BJ (cell line): ENCODE results near the gene MTTP. TPM values are rescaled to one million over a fixed set of nuclear protein-coding genes. Genes with fewer than 3 reads are reported as not detected.
A peak's percentile ranks its signal among the peaks of the same experiment; 100 is the strongest.

Experiments used
- CTCF ChIA-PET: fragments of 350-600 bp; formaldehyde crosslinking; extraction: SDS; loops from one replicate; lab custom pipeline; 2021; ENCODE audit warnings: antibody characterized with exemption, inconsistent platforms; lab: Yijun Ruan, JAX
- POLR2A ChIA-PET: fragments of 300-600 bp; sonication (Branson Sonifier 250); formaldehyde crosslinking; extraction: SDS; loops from one replicate; lab custom pipeline; 2021; ENCODE audit warnings: antibody characterized with exemption; lab: Charles Lee
- DNase-seq: peaks from one replicate; pipeline ENCODE4 v3.0.0-alpha.2; 2011; ENCODE audit warnings: low read depth
- H3K27me3 ChIP-seq: 2 replicates; pipeline ENCODE4 v1.6.0; 2011; ENCODE audit warnings: low read length; ENCODE audit not compliant: control insufficient read depth, insufficient read depth
- H3K36me3 ChIP-seq: 2 replicates; pipeline ENCODE4 v1.5.1; 2011; ENCODE audit warnings: low read length; ENCODE audit not compliant: control insufficient read depth, insufficient read depth
- H3K4me3 ChIP-seq: 2 replicates; pipeline ENCODE4 v1.5.1; 2011; ENCODE audit warnings: low read depth, mild to moderate bottlenecking, control low read depth, low read length
- CTCF ChIP-seq: IDR thresholded peaks from 2 replicates; pipeline ENCODE4 v1.5.1; 2011; ENCODE audit warnings: low read depth, mild to moderate bottlenecking, control low read depth, inconsistent platforms, low read length, moderate library complexity; ENCODE audit not compliant: insufficient read depth
- polyA plus RNA-seq: library from polyadenylated mRNA; depleted of rRNA; stranded (reverse); fragments of >200 nt; gene quantifications from 2 replicates; pipeline ENCODE4 v1.2.3, GENCODE V29; 2011

The MTTP gene
- polyA plus RNA-seq, 1 experiment, result not detected

GRCh38 chr4:99585516-99585915 is 10.9 kb downstream of the MTTP start:
- Histone ChIP-seq H3K27me3 (no peaks in the 10 kb centered on the region), H3K4me3 (no peak overlapping the region), H3K36me3 (no peaks in the 10 kb centered on the region)
- ChIA-PET CTCF (no interaction called here), POLR2A (no interaction called here)
- DNase-seq, result no peak
- no peak for TF ChIP-seq CTCF

- no peak for TF ChIP-seq CTCF
- Histone ChIP-seq H3K36me3 (no peaks in the 10 kb centered on the region), H3K4me3 (no peak overlapping the region), H3K27me3 (no peaks in the 10 kb centered on the region)
- no peak for DNase-seq
- ChIA-PET CTCF (no interaction called here), POLR2A (no interaction called here)
These were observed 11.7 kb downstream of the MTTP start for GRCh38 chr4:99586322-99586721.

- no peak for DNase-seq
- ChIA-PET POLR2A (no interaction called here), CTCF (no interaction called here)
- TF ChIP-seq CTCF, result no peak
- Histone ChIP-seq H3K4me3 (no peak overlapping the region), H3K36me3 (no peaks in the 10 kb centered on the region), H3K27me3 (no peaks in the 10 kb centered on the region)
These were observed 12.2 kb downstream of the MTTP start for GRCh38 chr4:99586797-99587196.

- no peak for DNase-seq
- H3K4me3 ChIP-seq, result no peak overlapping the region
- no peaks in the 10 kb centered on the region for H3K36me3 ChIP-seq
- ChIA-PET POLR2A (no interaction called here), CTCF (no interaction called here)
- H3K27me3 ChIP-seq, result no peaks in the 10 kb centered on the region
- no peak for TF ChIP-seq CTCF
These were observed 12.7 kb downstream of the MTTP start for GRCh38 chr4:99587309-99587708.

- ChIA-PET POLR2A (no interaction called here), CTCF (no interaction called here)
- TF ChIP-seq CTCF, result no peak
- Histone ChIP-seq H3K4me3 (no peak overlapping the region), H3K36me3 (no peaks in the 10 kb centered on the region), H3K27me3 (no peaks in the 10 kb centered on the region)
- peak; percentile 6 for DNase-seq
These were observed 13.2 kb downstream of the MTTP start for GRCh38 chr4:99587803-99588202.
